B cell (primary cell): Measurements from ENCODE around the gene PCSK4. TPM values are rescaled to one million over a fixed set of nuclear protein-coding genes. Genes with fewer than 3 reads are reported as not detected.

Experiments
- ATAC-seq: fragments of 200-7000 bp; cut with Tn5 transposase; one replicate; pipeline ENCODE4 v1.10.0; 2021; ENCODE audit warnings: low read depth, mild to moderate bottlenecking, moderate number of reproducible peaks, moderate library complexity
- CTCF ChIA-PET: fragments of 350-600 bp; sonication (Branson Sonifier 250); formaldehyde crosslinking; loops from one replicate; lab custom pipeline; 2021; ENCODE audit warnings: antibody characterized with exemption, inconsistent platforms; lab: Charles Lee
- POLR2A ChIA-PET: fragments of 350-600 bp; sonication (Branson Sonifier 250); formaldehyde crosslinking; loops from one replicate; lab custom pipeline; 2021; ENCODE audit warnings: antibody characterized with exemption; lab: Charles Lee
- DNase-seq: peaks from one replicate; pipeline ENCODE4 v3.0.0; 2013
- H2AFZ ChIP-seq: 2 replicates; pipeline ENCODE4 v1.6.1; 2012; ENCODE audit warnings: mild to moderate bottlenecking, low read depth, low read length; ENCODE audit not compliant: insufficient read depth, poor library complexity, severe bottlenecking
- H3K27ac ChIP-seq, 2 donors: 1 replicate in 1 of 2; 2 replicates in 1 of 2; pipeline ENCODE4 v1.5.1; 2012 to 2013; ENCODE audit warnings: low read length in 2 of 2, mild to moderate bottlenecking in 2 of 2, moderate library complexity in 1 of 2
- H3K27me3 ChIP-seq, 4 experiments: fragments of 200-600 bp in 1 of 4; sonication (generic) in 1 of 4; replicated peaks in 1 of 4; 1 replicate in 2 of 4; 2 replicates in 2 of 4; pipeline versions ENCODE4 v1.6.1 to v1.7.0; 2013 to 2016; ENCODE audit warnings: low read length in 3 of 4, mild to moderate bottlenecking in 2 of 4, mixed read lengths in 1 of 4, moderate library complexity in 1 of 4; ENCODE audit not compliant: insufficient read depth in 4 of 4, control insufficient read depth in 3 of 4; ENCODE audit errors: control extremely low read depth in 1 of 4
- H3K36me3 ChIP-seq, 2 experiments: replicated peaks in 1 of 2; 1 replicate in 1 of 2; 2 replicates in 1 of 2; pipeline versions ENCODE4 v1.6.1 to v1.7.1; 2013; ENCODE audit warnings: low read length in 1 of 2; ENCODE audit not compliant: insufficient read depth in 2 of 2, control insufficient read depth in 1 of 2; ENCODE audit errors: control extremely low read depth in 1 of 2, extremely low read depth in 1 of 2
- H3K4me1 ChIP-seq, 2 donors: fragments of 200-600 bp in 1 of 2; sonication (generic) in 1 of 2; 1 replicate in 1 of 2; 2 replicates in 1 of 2; pipeline versions ENCODE4 v1.5.1 to v1.6.1; 2013 to 2017; ENCODE audit warnings: low read length in 2 of 2; ENCODE audit not compliant: control insufficient read depth in 2 of 2, insufficient read depth in 2 of 2
- H3K4me2 ChIP-seq: replicated peaks from 2 replicates; pipeline ENCODE3; 2012; ENCODE audit warnings: mild to moderate bottlenecking, low read depth, low read length; ENCODE audit not compliant: poor library complexity, severe bottlenecking
- H3K4me3 ChIP-seq, 5 experiments: fragments of 200-600 bp in 1 of 5; sonication (generic) in 1 of 5; 1 replicate in 3 of 5; 2 replicates in 2 of 5; pipeline versions ENCODE4 v1.5.1 to v1.7.0; 2011 to 2016; ENCODE audit warnings: low read length in 4 of 5, mild to moderate bottlenecking in 4 of 5, low read depth in 2 of 5, control low read depth in 1 of 5, moderate library complexity in 1 of 5; ENCODE audit not compliant: insufficient read depth in 1 of 5; ENCODE audit errors: control extremely low read depth in 1 of 5, extremely low read depth in 1 of 5
- H3K79me2 ChIP-seq: fragments of 200-600 bp; sonication (generic); one replicate; pipeline ENCODE4 v1.6.0; 2016; ENCODE audit warnings: low read length; ENCODE audit not compliant: control insufficient read depth, insufficient read depth
- H3K9ac ChIP-seq: fragments of 200-600 bp; sonication (generic); 2 replicates; pipeline ENCODE4 v1.6.1; 2017; ENCODE audit warnings: mild to moderate bottlenecking, low read length, moderate library complexity
- H3K9me3 ChIP-seq, 3 donors: one replicate each; pipeline versions ENCODE4 v1.6.1 to v1.7.1; 2013; ENCODE audit warnings: low read length in 2 of 3; ENCODE audit not compliant: control insufficient read depth in 2 of 3, insufficient read depth in 1 of 3; ENCODE audit errors: control extremely low read depth in 1 of 3
- H4K20me1 ChIP-seq: 2 replicates; pipeline ENCODE4 v1.6.0; 2012; ENCODE audit warnings: mild to moderate bottlenecking, low read length; ENCODE audit not compliant: insufficient read depth, control insufficient read depth, poor library complexity, severe bottlenecking
- H3K27ac Mint-ChIP-seq: one replicate; pipeline ENCODE4 v1.8.0; 2021; ENCODE audit warnings: mixed read lengths
- H3K27me3 Mint-ChIP-seq: one replicate; pipeline ENCODE4 v1.8.0; 2021; ENCODE audit warnings: mixed read lengths
- H3K4me1 Mint-ChIP-seq: one replicate; pipeline ENCODE4 v1.8.0; 2021; ENCODE audit warnings: mixed read lengths
- H3K4me3 Mint-ChIP-seq: one replicate; pipeline ENCODE4 v1.8.0; 2021; ENCODE audit warnings: mixed read lengths
- H3K9me3 Mint-ChIP-seq: one replicate; pipeline ENCODE4 v1.8.0; 2022; ENCODE audit warnings: mixed read lengths; ENCODE audit not compliant: insufficient read depth
- CTCF ChIP-seq: fragments of 200-600 bp; IDR thresholded peaks from one replicate; pipeline ENCODE4 v1.8.0; 2022; ENCODE audit warnings: antibody characterized with exemption, mild to moderate bottlenecking
- EZH2 ChIP-seq: IDR thresholded peaks from 2 replicates; pipeline ENCODE4 v1.6.1; 2012; ENCODE audit warnings: borderline replicate concordance, low read depth, mild to moderate bottlenecking, moderate library complexity, low read length; ENCODE audit not compliant: insufficient read depth, poor library complexity, severe bottlenecking
- WGBS: methylation state at CpG from one replicate; pipeline ENCODE4 v1.1.5; 2013; ENCODE audit warnings: missing lambda C conversion rate; ENCODE audit not compliant: insufficient coverage; 5-methylcytosine and 5-hydroxymethylcytosine counted together
- intact Hi-C: fragments of 100-400 bp; cut with micrococcal nuclease; formaldehyde crosslinking; loops from one replicate; pipeline ENCODE4 v1.10.0; 2022
- polyA plus RNA-seq: library from polyadenylated mRNA; depleted of rRNA; stranded (reverse); fragments of >200 nt; gene quantifications from 2 replicates; pipeline ENCODE4 v1.2.3, GENCODE V29; 2012
- total RNA-seq, 2 donors: library from RNA; stranded (reverse); fragments of 120-200 nt in 1 of 2; gene quantifications; 1 replicate in 1 of 2; 2 replicates in 1 of 2; pipeline versions ENCODE4 v1.2.3 to v1.2.4, GENCODE V29; 2013 to 2022

Gene PCSK4
- total and polyA plus RNA-seq, 2 donors (not counting 1 experiment from before 2014, with no cell fraction given) = 1.1 to 1.3 TPM

GRCh38 chr19:1431759-1432506, 58.2 kb downstream of the PCSK4 start:
- Mint-ChIP-seq H3K4me1 (no peaks in the 10 kb centered on the region), H3K27ac (no peak overlapping the region), H3K4me3 (no peak overlapping the region), H3K27me3 (no peaks in the 10 kb centered on the region), H3K9me3 (no peaks in the 10 kb centered on the region)
- H3K36me3 ChIP-seq = peaks cover 0 to 66% of the 10 kb centered on the region in 2 experiments
- H3K27me3 ChIP-seq = no peaks in the 10 kb centered on the region
- H3K4me1 ChIP-seq = no peaks in the 10 kb centered on the region
- no peak overlapping the region for H3K27ac ChIP-seq
- H2AFZ ChIP-seq = no peak overlapping the region
- no peak overlapping the region for H3K4me2 ChIP-seq
- POLR2A ChIA-PET = interaction anchor here (0.6 kb wide), 1 partner anchor 13 kb away, joined by 13 read pairs; no protein-coding TSS in a partner anchor
- peaks cover 60% of the 10 kb centered on the region for H4K20me1 ChIP-seq
- intact Hi-C loops = no loop called here
- H3K4me3 ChIP-seq = no peak overlapping the region
- no peak for ATAC-seq
- 93% methylated on average over 24 of the region's 24 CpGs for WGBS
- CTCF ChIA-PET = no interaction called here
- no peak overlapping the region for H3K9ac ChIP-seq
- peaks cover 28% of the 10 kb centered on the region for H3K79me2 ChIP-seq
- no peaks in the 10 kb centered on the region for H3K9me3 ChIP-seq
- TF ChIP-seq EZH2 = no peak
- TF ChIP-seq CTCF = no peak
- DNase-seq = no peak

Other genes starting within 250 kb of the PCSK4 start
- 131 and 150 TPM in 2 replicates for gene ATP5F1D, start 248.6 kb downstream of the PCSK4 start, total RNA-seq
- gene ATP5F1D, start 248.6 kb downstream of the PCSK4 start, polyA plus RNA-seq = 145 and 166 TPM in 2 replicates
- gene MIDN, start 241.8 kb downstream of the PCSK4 start, total RNA-seq = 97.8 and 98.5 TPM in 2 replicates
- 120 and 156 TPM in 2 replicates for gene MIDN, start 241.8 kb downstream of the PCSK4 start, polyA plus RNA-seq
- 643 and 648 TPM in 2 replicates for gene CIRBP, start 221.0 kb downstream of the PCSK4 start, total RNA-seq
- gene CIRBP, start 221.0 kb downstream of the PCSK4 start, polyA plus RNA-seq = 1,164 and 1,418 TPM in 2 replicates
- 34.5 and 41.1 TPM in 2 replicates for gene FAM174C, start 214.8 kb downstream of the PCSK4 start, total RNA-seq
- 45.1 and 70.6 TPM in 2 replicates for gene FAM174C, start 214.8 kb downstream of the PCSK4 start, polyA plus RNA-seq
- gene EFNA2, start 204.5 kb downstream of the PCSK4 start, total RNA-seq = not detected in 2 replicates
- gene EFNA2, start 204.5 kb downstream of the PCSK4 start, polyA plus RNA-seq = not detected in 2 replicates
- 58.8 and 59.0 TPM in 2 replicates for gene NDUFS7, start 106.4 kb downstream of the PCSK4 start, total RNA-seq
- gene NDUFS7, start 106.4 kb downstream of the PCSK4 start, polyA plus RNA-seq = 84.5 and 141 TPM in 2 replicates
- gene GAMT, start 88.8 kb downstream of the PCSK4 start, total RNA-seq = 8.8 and 9.0 TPM in 2 replicates
- gene GAMT, start 88.8 kb downstream of the PCSK4 start, polyA plus RNA-seq = 11.4 and 12.1 TPM in 2 replicates
- 119 and 125 TPM in 2 replicates for gene DAZAP1, start 82.8 kb downstream of the PCSK4 start, total RNA-seq
- 54.8 and 66.4 TPM in 2 replicates for gene DAZAP1, start 82.8 kb downstream of the PCSK4 start, polyA plus RNA-seq
- gene RPS15, start 52.0 kb downstream of the PCSK4 start, total RNA-seq = 1,488 and 1,520 TPM in 2 replicates
- 6,007 and 10,599 TPM in 2 replicates for gene RPS15, start 52.0 kb downstream of the PCSK4 start, polyA plus RNA-seq
- gene APC2, start 40.2 kb downstream of the PCSK4 start, total RNA-seq = 0.12 and 0.15 TPM in 2 replicates
- 0.07 and 0.16 TPM in 2 replicates for gene APC2, start 40.2 kb downstream of the PCSK4 start, polyA plus RNA-seq
- 68.1 and 68.3 TPM in 2 replicates for gene C19orf25, start 11.1 kb downstream of the PCSK4 start, total RNA-seq
- gene C19orf25, start 11.1 kb downstream of the PCSK4 start, polyA plus RNA-seq = 25.9 and 34.2 TPM in 2 replicates
- gene REEP6, start 831 bp upstream of the PCSK4 start, total RNA-seq = 0.66 and 1.1 TPM in 2 replicates
- gene REEP6, start 831 bp upstream of the PCSK4 start, polyA plus RNA-seq = 0.46 and 0.64 TPM in 2 replicates
- not detected in 2 replicates for gene ADAMTSL5, start 22.7 kb upstream of the PCSK4 start, total RNA-seq
- 0.09 and 0.56 TPM in 2 replicates for gene ADAMTSL5, start 22.7 kb upstream of the PCSK4 start, polyA plus RNA-seq
- not detected in 2 replicates for gene PLK5, start 33.7 kb upstream of the PCSK4 start, total RNA-seq
- gene PLK5, start 33.7 kb upstream of the PCSK4 start, polyA plus RNA-seq = not detected in 2 replicates
- 3.0 and 4.2 TPM in 2 replicates for gene MEX3D, start 78.0 kb upstream of the PCSK4 start, total RNA-seq
- 0.69 and 0.73 TPM in 2 replicates for gene MEX3D, start 78.0 kb upstream of the PCSK4 start, polyA plus RNA-seq
- gene MBD3, start 102.5 kb upstream of the PCSK4 start, total RNA-seq = 84.6 and 87.6 TPM in 2 replicates
- 48.1 and 60.7 TPM in 2 replicates for gene MBD3, start 102.5 kb upstream of the PCSK4 start, polyA plus RNA-seq
- gene UQCR11, start 115.1 kb upstream of the PCSK4 start, total RNA-seq = 66.8 and 73.7 TPM in 2 replicates
- gene UQCR11, start 115.1 kb upstream of the PCSK4 start, polyA plus RNA-seq = 41.2 and 59.5 TPM in 2 replicates
- gene TCF3, start 162.3 kb upstream of the PCSK4 start, total RNA-seq = 263 and 278 TPM in 2 replicates
- 574 and 588 TPM in 2 replicates for gene TCF3, start 162.3 kb upstream of the PCSK4 start, polyA plus RNA-seq